Measurements from ENCODE around the gene RCC1. TPM values are rescaled to one million over a fixed set of nuclear protein-coding genes. Genes with fewer than 3 reads are reported as not detected.

RCC1 gene
- total RNA-seq (100 to 1,000 TPM in 2 of 5 donors, 10 to 100 TPM in 2, 1 to 10 TPM in 1; 6.7 to 116 (median 24.6) TPM), polyA plus RNA-seq (10 to 100 TPM; 24.1 to 25.3 (median 24.3) TPM)
- long read RNA-seq, donor 1 = 0 reads
- long read RNA-seq, donor 2, partial matches to known transcripts = 0 of 1 reads
- long read RNA-seq, donor 2, other reads (novel, unspliced or antisense) = 0 of 1 reads
- long read RNA-seq, donor 3, partial matches to known transcripts = 31 of 35 reads
- long read RNA-seq, donor 3, other reads (novel, unspliced or antisense) = 0 of 35 reads
- long read RNA-seq, donor 4, partial matches to known transcripts = 0 of 1 reads
- long read RNA-seq, donor 4, other reads (novel, unspliced or antisense) = 0 of 1 reads
- long read RNA-seq, donor 5, partial matches to known transcripts = 0 of 1 reads
- long read RNA-seq, donor 5, other reads (novel, unspliced or antisense) = 0 of 1 reads
- long read RNA-seq, donor 6 = 0 reads
- long read RNA-seq, donor 7, partial matches to known transcripts = 0 of 2 reads
- long read RNA-seq, donor 7, other reads (novel, unspliced or antisense) = 0 of 2 reads
- long read RNA-seq, donor 8, transcript RCC1-202 (10 exons, 2,424 nt) = major isoform, 6 of 15 reads
- long read RNA-seq, donor 8, partial matches to known transcripts = 9 of 15 reads
- long read RNA-seq, donor 8, other reads (novel, unspliced or antisense) = 0 of 15 reads
- long read RNA-seq, donor 9, partial matches to known transcripts = 0 of 2 reads
- long read RNA-seq, donor 9, other reads (novel, unspliced or antisense) = 0 of 2 reads
- long read RNA-seq, donor 10, partial matches to known transcripts = 0 of 8 reads
- long read RNA-seq, donor 10, other reads (novel, unspliced or antisense) = 6 of 8 reads

DNA sequence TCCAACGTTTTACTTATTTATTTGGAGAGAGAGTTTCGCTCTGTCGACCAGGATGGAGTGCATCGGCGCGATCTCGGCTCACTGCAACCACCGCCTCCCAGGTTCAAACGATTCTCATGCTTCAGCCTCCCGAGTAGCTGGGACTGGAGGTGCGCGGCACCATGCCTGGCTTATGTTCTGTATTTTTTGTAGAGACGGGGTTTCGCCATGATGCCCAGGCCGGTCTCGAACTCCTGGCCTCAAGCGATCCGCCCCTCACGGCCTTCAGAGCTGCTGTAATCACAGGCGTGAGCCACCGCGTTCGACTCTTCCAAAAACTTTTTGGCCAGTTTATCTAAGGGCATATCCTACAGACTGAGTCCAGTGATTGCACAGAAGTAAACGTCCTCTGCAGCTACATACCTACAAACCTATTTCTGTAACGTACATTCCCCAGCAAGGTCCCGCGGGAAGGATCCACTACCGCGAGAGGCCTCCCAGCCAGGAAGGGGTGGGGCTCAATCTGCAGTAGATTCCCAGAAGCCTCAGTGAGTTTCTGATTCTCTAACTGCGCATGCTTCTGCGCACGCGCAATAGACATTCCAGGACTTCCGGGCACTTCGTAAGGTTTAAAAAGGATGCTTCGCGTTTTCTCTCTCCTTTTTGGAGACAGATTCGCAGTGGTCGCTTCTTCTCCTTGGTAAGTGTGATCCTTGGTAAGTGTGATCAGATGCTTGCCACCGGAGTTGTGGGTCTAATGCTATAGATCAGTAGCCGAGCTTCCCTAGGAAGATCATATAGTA is at the start of gene RCC1:
Gene RCC1, plus strand, starts transcription at position 638 of the 782 bp plus-strand sequence. CDS start 23,824 bp downstream, outside the sequence.
- TF ChIP-seq EP300 (IDR thresholded peaks at IDR 0.05) = no peak
- peak; percentile 94 to 99 (median 98) for TF ChIP-seq POLR2AphosphoS5 (IDR thresholded peaks at IDR 0.05)
- peak in 2 of 4 donors; percentile 85 to 94 for TF ChIP-seq POLR2A (IDR thresholded peaks at IDR 0.05)
- no peak for TF ChIP-seq CTCF (IDR thresholded peaks at IDR 0.05)

DNA sequence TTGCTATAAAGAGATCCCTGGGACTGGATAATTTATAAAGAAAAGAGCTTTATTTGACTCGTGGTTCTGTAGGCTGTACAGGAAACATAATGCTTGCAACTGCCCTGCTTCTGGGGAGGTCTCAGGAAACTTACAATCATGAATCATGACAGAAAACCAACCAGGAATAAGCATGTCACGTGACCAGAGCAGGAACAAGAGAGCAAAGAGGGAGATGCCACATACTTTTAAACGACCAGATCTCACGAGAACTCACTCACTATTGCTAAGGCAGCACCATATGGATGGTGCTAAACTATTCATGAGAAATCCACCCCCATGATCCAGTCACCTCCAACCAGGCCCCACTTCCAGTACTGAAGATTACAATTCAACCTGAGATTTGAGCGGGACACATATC is 49.8 kb upstream of the RCC1 start:
- 50 to 68% (median 63%) methylated on average over 5 of the region's 5 CpGs for WGBS, 5 donors
- Histone ChIP-seq H3K27me3 (no peaks in the 10 kb centered on the region), H3K36me3 (peaks cover 0 to 28% (median 20%) of the 10 kb centered on the region in 4 donors), H3K4me1 (peaks cover 11 to 38% (median 25%) of the 10 kb centered on the region in 4 donors), H3K9me3 (no peaks in the 10 kb centered on the region), H3K27ac (peak overlapping the region in 1 of 5 donors; percentile 38), H3K4me3 (no peak overlapping the region)
- intact Hi-C loops (cut with DNase I; ENCODE audit: low total_unique reads) = no loop called here
- peak in 1 of 2 donors; percentile 28 for DNase-seq
- TF ChIP-seq POLR2AphosphoS5 (IDR thresholded peaks at IDR 0.05) (no peak), EP300 (IDR thresholded peaks at IDR 0.05) (no peak), POLR2A (IDR thresholded peaks at IDR 0.05) (no peak), CTCF (IDR thresholded peaks at IDR 0.05) (no peak)

More for the DNA sequence above, at the start of gene RCC1:
- 1 to 3% (median 1%) methylated on average over 41 of the region's 41 CpGs for WGBS, 5 donors
- Histone ChIP-seq H3K4me3 (peak within 1 kb of the TSS; percentile 72 to 90 (median 76)), H3K9me3 (no peaks in the 10 kb centered on the region), H3K27ac (peak within 1 kb of the TSS; percentile 78 to 93 (median 88)), H3K27me3 (no peaks in the 10 kb centered on the region), H3K4me1 (peaks cover 30 to 53% (median 42%) of the 10 kb centered on the region in 4 donors), H3K36me3 (peaks cover 28 to 30% (median 29%) of the 10 kb centered on the region in 4 donors)
- DNase-seq = peak; percentile 97 to 99
- intact Hi-C loops (cut with DNase I; ENCODE audit: low total_unique reads) = loop anchor here (10.0 kb wide), 1 partner anchor 141 kb away; the partner anchor contains the start of gene PHACTR4

DNA sequence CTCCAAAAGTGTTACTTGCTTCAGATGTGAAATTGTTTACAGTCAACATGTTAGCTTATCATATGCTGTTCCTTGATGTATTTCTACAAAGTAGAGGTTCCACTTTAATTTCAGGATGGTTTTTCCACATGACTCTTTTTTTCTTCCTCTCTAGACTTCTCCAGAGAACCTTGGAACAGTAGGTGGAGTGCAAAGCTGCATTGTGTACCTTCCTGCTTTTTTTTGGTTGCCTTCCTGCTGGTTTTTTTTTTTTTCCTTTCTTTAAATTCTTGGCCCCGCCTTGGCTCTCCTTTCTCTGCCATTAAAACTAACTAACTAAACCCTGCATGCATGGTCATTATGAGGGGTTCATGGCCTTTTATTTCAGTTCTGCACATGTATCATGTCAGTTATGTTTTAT is 48.2 kb upstream of the RCC1 start:
- Histone ChIP-seq H3K36me3 (peaks cover 4 to 42% (median 36%) of the 10 kb centered on the region in 4 donors), H3K9me3 (no peaks in the 10 kb centered on the region), H3K27me3 (no peaks in the 10 kb centered on the region), H3K27ac (peak overlapping the region in 1 of 5 donors; percentile 21), H3K4me1 (peaks cover 11 to 38% (median 25%) of the 10 kb centered on the region in 4 donors), H3K4me3 (no peak overlapping the region)
- TF ChIP-seq POLR2AphosphoS5 (IDR thresholded peaks at IDR 0.05) = no peak
- TF ChIP-seq CTCF (IDR thresholded peaks at IDR 0.05) = no peak
- no peak for TF ChIP-seq POLR2A (IDR thresholded peaks at IDR 0.05)
- TF ChIP-seq EP300 (IDR thresholded peaks at IDR 0.05) = no peak
- 34 to 65% (median 50%) methylated on average over 1 of the region's 1 CpG for whole genome bisulfite sequencing, 5 donors
- intact Hi-C loops (cut with DNase I; ENCODE audit: low total_unique reads) = no loop called here
- DNase-seq = no peak

Data from stomach (tissue), 19 donors.